HepG2 (cell line): ENCODE data around the gene CASZ1. TPM values are rescaled to one million over a fixed set of nuclear protein-coding genes. Genes with fewer than 3 reads are reported as not detected.

Experiments used
- CSRNP1 ChIP-seq: sonication (generic); formaldehyde crosslinking; IDR thresholded peaks from 2 replicates; pipeline ENCODE4 v1.8.1; 2023; ENCODE audit warnings: mild to moderate bottlenecking, missing genetic modification reagents
- HDAC2 ChIP-seq: sonication (generic); formaldehyde crosslinking; IDR thresholded peaks from 2 replicates; pipeline ENCODE4 v1.4.0; 2020; ENCODE audit warnings: missing genetic modification reagents
- HMG20A ChIP-seq: IDR thresholded peaks from 2 replicates; pipeline ENCODE4 v1.6.1; 2016; ENCODE audit warnings: borderline replicate concordance
- ISL2 ChIP-seq: sonication (generic); formaldehyde crosslinking; IDR thresholded peaks from 2 replicates; pipeline ENCODE4 v1.5.0; 2020; ENCODE audit warnings: missing genetic modification reagents
- KAT2B ChIP-seq: fragments of 150-350 bp; IDR thresholded peaks from 2 replicates; pipeline ENCODE4 v1.6.1; 2014; ENCODE audit warnings: low read depth, low read length, borderline replicate concordance
- RAD51 ChIP-seq: fragments of 450-650 bp; IDR thresholded peaks from 2 replicates; pipeline ENCODE4 v1.6.1; 2016; ENCODE audit warnings: borderline replicate concordance
- THAP7 ChIP-seq: sonication (generic); formaldehyde crosslinking; IDR thresholded peaks from 2 replicates; pipeline ENCODE4 v1.8.1; 2023; ENCODE audit warnings: mild to moderate bottlenecking, missing genetic modification reagents
- TOPORS ChIP-seq: sonication (generic); formaldehyde crosslinking; IDR thresholded peaks from 2 replicates; pipeline ENCODE4 v1.8.0; 2023; ENCODE audit warnings: mild to moderate bottlenecking, missing genetic modification reagents
- TSC22D2 ChIP-seq: sonication (generic); formaldehyde crosslinking; IDR thresholded peaks from 2 replicates; pipeline ENCODE4 v1.5.1; 2020; ENCODE audit warnings: missing genetic modification reagents, mild to moderate bottlenecking, borderline replicate concordance
- ZBTB21 ChIP-seq: sonication (generic); formaldehyde crosslinking; IDR thresholded peaks from 2 replicates; pipeline ENCODE4 v1.4.0; 2020; ENCODE audit warnings: missing genetic modification reagents
- ZNF136 ChIP-seq: sonication (generic); formaldehyde crosslinking; IDR thresholded peaks from 2 replicates; pipeline ENCODE4 v1.8.1; 2022; ENCODE audit warnings: low read depth, mild to moderate bottlenecking, moderate library complexity, missing genetic modification reagents
- ZNF275 ChIP-seq: sonication (generic); formaldehyde crosslinking; IDR thresholded peaks from 2 replicates; pipeline ENCODE4 v1.8.0; 2022; ENCODE audit warnings: missing genetic modification reagents, mild to moderate bottlenecking, inconsistent platforms, borderline replicate concordance
- ZNF282 ChIP-seq: fragments of 450-650 bp; IDR thresholded peaks from 2 replicates; pipeline ENCODE4 v1.6.1; 2018; ENCODE audit not compliant: partially characterized antibody
- ZNF775 ChIP-seq: sonication (generic); formaldehyde crosslinking; IDR thresholded peaks from 2 replicates; pipeline ENCODE4 v1.4.0; 2020; ENCODE audit warnings: missing genetic modification reagents, mild to moderate bottlenecking, moderate library complexity, borderline replicate concordance
- polyA plus RNA-seq, 8 experiments: library from polyadenylated mRNA; depleted of rRNA in 3 of 8; stranded (reverse) in 7 of 8; unstranded in 1 of 8; fragments of >200 nt; fragmentation: Illumina TruSeq in 4 of 8; extraction: Trizol in 4 of 8; gene quantifications; 2 replicates each; pipeline versions ENCODE4 v1.2.1 to v1.2.3, GENCODE V29; 2011 to 2016; ENCODE audit warnings: low read depth in 4 of 8, missing spikeins in 1 of 8, mixed read lengths in 1 of 8; ENCODE audit not compliant: insufficient read depth in 1 of 8
- total RNA-seq, 5 experiments: library from RNA; depleted of rRNA; stranded (reverse); fragments of >200 nt; fragmentation: Illumina TruSeq; extraction: Trizol; gene quantifications; 2 replicates each; pipeline ENCODE4 v1.2.3, GENCODE V29; 2016; ENCODE audit warnings: low read depth in 1 of 5
- TF ChIP-seq, protein P1 (sequence below): sonication (generic); formaldehyde crosslinking; IDR thresholded peaks from 2 replicates; pipeline ENCODE4 v1.5.0; 2020; ENCODE audit warnings: missing genetic modification reagents
- TF ChIP-seq, protein P2 (sequence below): IDR thresholded peaks from 2 replicates; pipeline ENCODE4 v1.6.1; 2016
- TF ChIP-seq, protein P3 (sequence below): sonication (generic); formaldehyde crosslinking; IDR thresholded peaks from 2 replicates; pipeline ENCODE4 v1.4.0; 2020; ENCODE audit warnings: missing genetic modification reagents, borderline replicate concordance
- TF ChIP-seq, protein P4 (sequence below): sonication (generic); formaldehyde crosslinking; IDR thresholded peaks from 2 replicates; pipeline ENCODE4 v1.4.0; 2020; ENCODE audit warnings: low read depth, mild to moderate bottlenecking, missing genetic modification reagents
- TF ChIP-seq, protein P5 (sequence below): sonication (generic); formaldehyde crosslinking; IDR thresholded peaks from 2 replicates; pipeline ENCODE4 v1.4.0; 2020; ENCODE audit warnings: mild to moderate bottlenecking, missing genetic modification reagents

Gene CASZ1
- total and polyA plus RNA-seq, 2 of the 13 experiments (the other 11 are each of a cell fraction or from before 2014, with no cell fraction given): 1.9 to 3.7 TPM

- TF ChIP-seq ZNF282: no peak
- TF ChIP-seq, protein P1, sequence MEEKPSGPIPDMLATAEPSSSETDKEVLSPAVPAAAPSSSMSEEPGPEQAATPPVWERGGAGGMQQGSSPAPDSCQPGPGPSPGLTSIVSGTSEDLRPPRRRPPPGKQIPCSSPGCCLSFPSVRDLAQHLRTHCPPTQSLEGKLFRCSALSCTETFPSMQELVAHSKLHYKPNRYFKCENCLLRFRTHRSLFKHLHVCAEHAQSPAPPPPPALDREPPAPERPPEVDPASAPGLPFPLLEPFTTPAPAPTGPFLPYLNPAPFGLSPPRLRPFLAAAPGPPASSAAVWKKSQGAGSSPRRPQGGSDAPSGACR: no peak
- no peak for TF ChIP-seq ZNF775 (CRISPR knock-in tag)
- no peak for TF ChIP-seq THAP7 (CRISPR knock-in tag)
- TF ChIP-seq RAD51: no peak
- TF ChIP-seq, protein P2, sequence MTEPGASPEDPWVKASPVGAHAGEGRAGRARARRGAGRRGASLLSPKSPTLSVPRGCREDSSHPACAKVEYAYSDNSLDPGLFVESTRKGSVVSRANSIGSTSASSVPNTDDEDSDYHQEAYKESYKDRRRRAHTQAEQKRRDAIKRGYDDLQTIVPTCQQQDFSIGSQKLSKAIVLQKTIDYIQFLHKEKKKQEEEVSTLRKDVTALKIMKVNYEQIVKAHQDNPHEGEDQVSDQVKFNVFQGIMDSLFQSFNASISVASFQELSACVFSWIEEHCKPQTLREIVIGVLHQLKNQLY: no peak
- TF ChIP-seq ZBTB21 (CRISPR knock-in tag): no peak
- TF ChIP-seq ZNF275 (CRISPR knock-in tag): no peak
- peak; percentile 40; the same call in 1 of the 2 replicates for TF ChIP-seq TSC22D2 (CRISPR knock-in tag)
- TF ChIP-seq HMG20A: no peak
- TF ChIP-seq, protein P3, sequence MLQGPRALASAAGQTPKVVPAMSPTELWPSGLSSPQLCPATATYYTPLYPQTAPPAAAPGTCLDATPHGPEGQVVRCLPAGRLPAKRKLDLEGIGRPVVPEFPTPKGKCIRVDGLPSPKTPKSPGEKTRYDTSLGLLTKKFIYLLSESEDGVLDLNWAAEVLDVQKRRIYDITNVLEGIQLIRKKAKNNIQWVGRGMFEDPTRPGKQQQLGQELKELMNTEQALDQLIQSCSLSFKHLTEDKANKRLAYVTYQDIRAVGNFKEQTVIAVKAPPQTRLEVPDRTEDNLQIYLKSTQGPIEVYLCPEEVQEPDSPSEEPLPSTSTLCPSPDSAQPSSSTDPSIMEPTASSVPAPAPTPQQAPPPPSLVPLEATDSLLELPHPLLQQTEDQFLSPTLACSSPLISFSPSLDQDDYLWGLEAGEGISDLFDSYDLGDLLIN (CRISPR knock-in tag): no peak
- no peak for TF ChIP-seq TOPORS (CRISPR knock-in tag)
- no peak for TF ChIP-seq KAT2B
- TF ChIP-seq ZNF136 (CRISPR knock-in tag): no peak
- TF ChIP-seq ISL2 (CRISPR knock-in tag): peak; percentile 52; the same call in 1 of the 2 replicates
- TF ChIP-seq CSRNP1 (CRISPR knock-in tag): no peak
- TF ChIP-seq, protein P4, sequence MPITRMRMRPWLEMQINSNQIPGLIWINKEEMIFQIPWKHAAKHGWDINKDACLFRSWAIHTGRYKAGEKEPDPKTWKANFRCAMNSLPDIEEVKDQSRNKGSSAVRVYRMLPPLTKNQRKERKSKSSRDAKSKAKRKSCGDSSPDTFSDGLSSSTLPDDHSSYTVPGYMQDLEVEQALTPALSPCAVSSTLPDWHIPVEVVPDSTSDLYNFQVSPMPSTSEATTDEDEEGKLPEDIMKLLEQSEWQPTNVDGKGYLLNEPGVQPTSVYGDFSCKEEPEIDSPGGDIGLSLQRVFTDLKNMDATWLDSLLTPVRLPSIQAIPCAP (CRISPR knock-in tag): no peak
- TF ChIP-seq HDAC2 (CRISPR knock-in tag): peak; percentile 47; the same call in 1 of the 2 replicates
- TF ChIP-seq, protein P5, sequence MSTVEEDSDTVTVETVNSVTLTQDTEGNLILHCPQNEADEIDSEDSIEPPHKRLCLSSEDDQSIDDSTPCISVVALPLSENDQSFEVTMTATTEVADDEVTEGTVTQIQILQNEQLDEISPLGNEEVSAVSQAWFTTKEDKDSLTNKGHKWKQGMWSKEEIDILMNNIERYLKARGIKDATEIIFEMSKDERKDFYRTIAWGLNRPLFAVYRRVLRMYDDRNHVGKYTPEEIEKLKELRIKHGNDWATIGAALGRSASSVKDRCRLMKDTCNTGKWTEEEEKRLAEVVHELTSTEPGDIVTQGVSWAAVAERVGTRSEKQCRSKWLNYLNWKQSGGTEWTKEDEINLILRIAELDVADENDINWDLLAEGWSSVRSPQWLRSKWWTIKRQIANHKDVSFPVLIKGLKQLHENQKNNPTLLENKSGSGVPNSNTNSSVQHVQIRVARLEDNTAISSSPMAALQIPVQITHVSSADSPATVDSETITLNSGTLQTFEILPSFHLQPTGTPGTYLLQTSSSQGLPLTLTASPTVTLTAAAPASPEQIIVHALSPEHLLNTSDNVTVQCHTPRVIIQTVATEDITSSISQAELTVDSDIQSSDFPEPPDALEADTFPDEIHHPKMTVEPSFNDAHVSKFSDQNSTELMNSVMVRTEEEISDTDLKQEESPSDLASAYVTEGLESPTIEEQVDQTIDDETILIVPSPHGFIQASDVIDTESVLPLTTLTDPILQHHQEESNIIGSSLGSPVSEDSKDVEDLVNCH (CRISPR knock-in tag): no peak
These were observed at the start of gene CASZ1 (continued) for GRCh38 chr1:10796029-10796944.
